Neuronal stem cell (in vitro differentiated cells): Measurements from ENCODE around the gene MED29.
"Not testable (repeated sequence)": the region's sequence is repeated elsewhere in the genome, so short reads cannot be mapped to it uniquely, and the experiment has no call there.

Experiments used
- DNase-seq: peaks from one replicate; pipeline ENCODE4 v3.0.0-alpha.2; 2013; ENCODE audit warnings: low spot score
- H2AFZ ChIP-seq: one replicate; pipeline ENCODE4 v1.6.1; 2013; ENCODE audit warnings: mild to moderate bottlenecking, low read length, inconsistent platforms
- H2AK5ac ChIP-seq: 2 replicates; pipeline ENCODE4 v1.6.1; 2013; ENCODE audit warnings: low read depth, mild to moderate bottlenecking, inconsistent platforms, low read length, moderate library complexity, mixed read lengths
- H2BK120ac ChIP-seq: 2 replicates; pipeline ENCODE4 v1.6.1; 2013; ENCODE audit warnings: low read depth, mild to moderate bottlenecking, inconsistent platforms, low read length, moderate library complexity, mixed read lengths
- H2BK12ac ChIP-seq: one replicate; pipeline ENCODE4 v1.6.1; 2013; ENCODE audit warnings: low read length, inconsistent platforms
- H2BK15ac ChIP-seq: 2 replicates; pipeline ENCODE4 v1.6.1; 2013; ENCODE audit warnings: mild to moderate bottlenecking, low read length, inconsistent platforms, mixed read lengths
- H2BK5ac ChIP-seq: one replicate; pipeline ENCODE4 v1.6.1; 2013; ENCODE audit warnings: inconsistent platforms, mild to moderate bottlenecking, low read length, moderate library complexity
- H3K14ac ChIP-seq: one replicate; pipeline ENCODE4 v1.6.1; 2013; ENCODE audit warnings: low read length, inconsistent platforms
- H3K18ac ChIP-seq: 2 replicates; pipeline ENCODE4 v1.6.1; 2013; ENCODE audit warnings: low read length, inconsistent platforms
- H3K23ac ChIP-seq: 2 replicates; pipeline ENCODE4 v1.6.1; 2013; ENCODE audit warnings: low read depth, mild to moderate bottlenecking, mixed read lengths, low read length, inconsistent platforms; ENCODE audit not compliant: poor library complexity
- H3K27ac ChIP-seq: replicated peaks from 3 replicates; pipeline ENCODE4 v1.5.1; 2013; ENCODE audit warnings: low read length, inconsistent platforms
- H3K27me3 ChIP-seq, 3 experiments: 2 replicates each; pipeline ENCODE4 v1.6.1; 2013; ENCODE audit warnings: low read length in 3 of 3, mild to moderate bottlenecking in 2 of 3, inconsistent platforms in 1 of 3, low read depth in 1 of 3, mixed read lengths in 1 of 3, moderate library complexity in 1 of 3; ENCODE audit not compliant: control insufficient read depth in 3 of 3, insufficient read depth in 3 of 3
- H3K36me3 ChIP-seq, 2 donors: replicated peaks in 1 of 2; 2 replicates each; pipeline ENCODE4 v1.6.1; 2013; ENCODE audit warnings: low read length in 2 of 2; ENCODE audit not compliant: control insufficient read depth in 2 of 2, insufficient read depth in 2 of 2
- H3K4ac ChIP-seq: 2 replicates; pipeline ENCODE4 v1.6.1; 2013; ENCODE audit warnings: inconsistent platforms, mild to moderate bottlenecking, low read length, moderate library complexity
- H3K4me1 ChIP-seq, 2 donors: 1 replicate in 1 of 2; 2 replicates in 1 of 2; pipeline ENCODE4 v1.6.1; 2013; ENCODE audit warnings: low read length in 2 of 2, low read depth in 1 of 2; ENCODE audit not compliant: control insufficient read depth in 2 of 2, insufficient read depth in 1 of 2
- H3K4me2 ChIP-seq: one replicate; pipeline ENCODE4 v1.6.1; 2013; ENCODE audit warnings: mild to moderate bottlenecking, low read length, inconsistent platforms; ENCODE audit not compliant: insufficient read depth, poor library complexity, severe bottlenecking
- H3K4me3 ChIP-seq, 2 donors: 2 replicates each; pipeline ENCODE4 v1.5.1; 2013; ENCODE audit warnings: low read length in 2 of 2, mild to moderate bottlenecking in 2 of 2, inconsistent platforms in 1 of 2, moderate library complexity in 1 of 2
- H3K79me1 ChIP-seq: one replicate; pipeline ENCODE4 v1.6.1; 2013; ENCODE audit warnings: low read depth, mild to moderate bottlenecking, inconsistent platforms, low read length, moderate library complexity
- H3K9ac ChIP-seq: one replicate; pipeline ENCODE4 v1.6.1; 2013; ENCODE audit warnings: mild to moderate bottlenecking, low read depth, low read length, inconsistent platforms; ENCODE audit not compliant: poor library complexity
- H3K9me3 ChIP-seq, 2 donors: replicated peaks in 1 of 2; 2 replicates each; pipeline versions ENCODE3 to v1.6.1; 2013; ENCODE audit warnings: low read length in 2 of 2, mild to moderate bottlenecking in 2 of 2, inconsistent platforms in 1 of 2, low read depth in 1 of 2, mixed read lengths in 1 of 2, moderate library complexity in 1 of 2; ENCODE audit not compliant: control insufficient read depth in 2 of 2, insufficient read depth in 1 of 2
- H4K8ac ChIP-seq: one replicate; pipeline ENCODE4 v1.6.1; 2013; ENCODE audit warnings: low read depth, mild to moderate bottlenecking, inconsistent platforms, low read length, moderate library complexity
- H4K91ac ChIP-seq: one replicate; pipeline ENCODE4 v1.6.1; 2013; ENCODE audit warnings: low read length, low read depth, mild to moderate bottlenecking, inconsistent platforms; ENCODE audit not compliant: poor library complexity
- WGBS, 2 donors: extraction: QIAGEN DNeasy Blood & Tissue Kit; methylation state at CpG; one replicate each; pipeline ENCODE4 v1.1.7; 2013; ENCODE audit warnings: missing lambda C conversion rate in 2 of 2, mixed read lengths in 1 of 2; ENCODE audit not compliant: insufficient read length in 2 of 2, insufficient replicate concordance in 1 of 2; ENCODE audit errors: extremely low coverage in 2 of 2; 5-methylcytosine and 5-hydroxymethylcytosine counted together

Gene MED29

GRCh38 chr19:39379366-39379765 is 11.8 kb upstream of the MED29 start:
- not testable (repeated sequence) for H2BK12ac ChIP-seq, H3K27me3 ChIP-seq, H3K4me1 ChIP-seq, H4K8ac ChIP-seq, H4K91ac ChIP-seq, H2BK15ac ChIP-seq, H3K79me1 ChIP-seq, H3K4me2 ChIP-seq, DNase-seq, H3K4ac ChIP-seq, H3K18ac ChIP-seq, H3K4me3 ChIP-seq, H3K14ac ChIP-seq, H3K27ac ChIP-seq, H2AK5ac ChIP-seq, H3K9me3 ChIP-seq, H3K23ac ChIP-seq, H2BK5ac ChIP-seq, H3K9ac ChIP-seq, H2BK120ac ChIP-seq, H2AFZ ChIP-seq
- H3K36me3 ChIP-seq, result peaks cover 84 to 98% of the 10 kb centered on the region in 2 donors
- WGBS, 2 donors, result no CpG with 5 or more reads among the region's 4 CpGs

DNA sequence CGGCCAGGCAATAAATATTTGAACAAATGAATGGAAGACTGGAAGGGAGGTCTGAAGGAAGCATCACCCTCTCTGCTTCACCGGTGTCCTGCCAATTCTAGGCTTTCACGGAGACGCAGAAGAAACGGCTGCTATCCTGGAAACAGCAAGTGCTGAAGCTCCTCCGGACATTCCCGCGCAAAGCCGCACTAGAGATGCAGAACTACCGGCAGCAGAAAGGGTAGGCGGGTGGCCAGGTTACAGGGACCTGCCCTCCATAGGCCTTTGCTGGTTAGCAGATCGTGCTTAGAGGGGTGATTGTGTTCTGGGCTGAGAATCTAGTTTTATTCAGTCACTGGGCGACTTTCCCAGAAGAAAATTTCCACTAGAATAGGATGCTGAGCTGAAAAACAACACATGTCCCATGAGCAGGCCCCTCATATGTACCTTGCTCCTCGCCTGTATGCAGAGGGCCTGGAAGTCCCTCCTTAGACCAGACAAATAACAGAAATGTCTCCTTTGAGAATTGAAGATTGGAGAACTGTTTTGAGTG is 11.2 kb upstream of the MED29 start:
- H4K8ac ChIP-seq, result no peak overlapping the region
- H3K4me1 ChIP-seq, result no peaks in the 10 kb centered on the region
- no peak for DNase-seq
- H3K14ac ChIP-seq, result no peak overlapping the region
- no peaks in the 10 kb centered on the region for H3K27me3 ChIP-seq
- WGBS, 2 donors, result no CpG with 5 or more reads among the region's 14 CpGs
- H3K27ac ChIP-seq, result no peak overlapping the region
- H3K36me3 ChIP-seq, result peaks cover 82 to 100% of the 10 kb centered on the region in 2 donors
- H3K79me1 ChIP-seq, result no peaks in the 10 kb centered on the region
- no peak overlapping the region for H3K4me2 ChIP-seq
- no peak overlapping the region for H3K18ac ChIP-seq
- H3K9me3 ChIP-seq, result no peaks in the 10 kb centered on the region
- no peak overlapping the region for H2AFZ ChIP-seq
- no peak overlapping the region for H3K23ac ChIP-seq
- no peak overlapping the region for H4K91ac ChIP-seq
- H2BK15ac ChIP-seq, result no peak overlapping the region
- no peak overlapping the region for H2BK120ac ChIP-seq
- no peak overlapping the region for H3K4ac ChIP-seq
- H2BK5ac ChIP-seq, result peak overlapping the region; percentile 39
- H3K4me3 ChIP-seq, result no peak overlapping the region
- H3K9ac ChIP-seq, result no peak overlapping the region
- no peak overlapping the region for H2BK12ac ChIP-seq
- no peak overlapping the region for H2AK5ac ChIP-seq

DNA sequence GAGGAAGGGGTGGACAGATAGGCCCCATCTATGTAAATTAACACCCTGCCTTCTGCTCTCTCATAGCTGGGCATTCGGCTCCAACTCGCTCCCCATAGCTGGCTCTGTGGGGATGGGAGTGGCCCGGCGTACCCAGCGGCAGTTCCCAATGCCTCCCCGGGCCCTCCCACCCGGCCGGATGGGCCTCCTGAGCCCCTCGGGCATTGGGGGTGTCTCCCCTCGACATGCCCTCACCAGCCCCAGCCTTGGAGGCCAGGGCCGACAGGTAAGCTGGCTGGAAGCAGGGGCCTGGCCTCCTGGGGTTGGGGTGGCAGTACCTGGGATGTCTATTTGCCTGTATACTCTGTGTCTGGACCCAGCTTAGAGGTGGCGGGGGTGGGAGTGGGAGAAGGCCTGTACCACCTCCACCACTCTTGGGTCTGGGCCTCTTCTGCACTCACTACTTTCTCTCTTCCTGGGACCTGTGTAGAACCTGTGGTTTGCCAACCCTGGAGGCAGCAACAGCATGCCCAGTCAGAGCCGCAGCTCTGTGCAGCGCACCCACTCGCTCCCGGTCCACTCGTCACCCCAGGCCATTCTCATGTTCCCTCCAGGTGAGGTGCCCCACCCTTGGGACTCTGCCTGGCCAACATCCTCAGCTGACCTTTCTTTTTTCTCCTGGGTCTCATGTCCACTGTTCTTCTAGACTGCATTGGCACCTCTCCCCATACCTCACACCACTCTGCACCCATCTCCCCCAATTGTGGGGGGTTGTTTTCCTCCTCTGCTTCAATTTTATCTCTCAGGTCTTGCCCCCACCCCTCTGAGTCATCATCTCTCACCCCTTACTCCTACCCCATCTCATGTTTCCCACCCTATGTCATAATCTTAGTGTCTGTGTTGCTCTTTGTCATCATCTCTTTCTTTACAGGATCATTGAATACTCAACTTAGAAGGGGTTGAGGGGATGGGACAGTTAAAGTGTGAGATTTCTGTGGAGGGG is 10.4 kb upstream of the MED29 start:
- Histone ChIP-seq H3K18ac (no peak overlapping the region), H3K36me3 (peaks cover 78 to 100% of the 10 kb centered on the region in 2 donors)
- WGBS, 2 donors, result no CpG with 5 or more reads among the region's 17 CpGs

DNA sequence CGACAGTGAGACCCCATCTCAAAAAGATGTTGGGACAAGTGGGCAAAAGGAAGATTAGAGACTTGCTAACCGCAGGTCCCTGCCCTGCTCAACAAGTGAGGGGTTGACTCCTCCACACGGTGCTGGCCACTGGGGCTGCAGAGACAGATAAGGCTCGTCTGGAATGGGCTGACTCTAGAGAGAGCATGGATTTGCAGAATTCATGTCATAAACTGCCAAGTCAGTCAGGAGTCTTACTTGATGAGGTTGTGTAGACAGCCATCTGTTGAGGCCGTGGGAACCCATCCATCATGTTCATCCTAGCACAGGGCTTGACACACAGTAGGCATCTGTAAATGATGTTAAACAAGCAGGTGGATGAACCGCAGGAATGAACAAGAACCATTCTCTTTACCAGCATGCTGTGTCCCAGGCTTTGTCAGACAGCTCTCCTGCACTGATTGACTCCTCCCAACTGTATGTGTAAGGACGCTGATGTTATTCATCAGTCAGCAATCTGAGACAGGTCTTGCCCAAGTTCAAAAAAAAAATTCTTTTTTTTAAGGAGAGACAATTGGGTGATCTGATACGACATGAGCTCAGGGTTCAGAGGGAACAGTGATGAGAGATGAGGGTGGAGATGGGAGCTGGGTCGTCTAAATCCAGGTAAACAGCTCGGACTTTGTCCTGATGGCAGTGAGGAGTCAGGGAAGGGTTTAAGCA is 9.1 kb upstream of the MED29 start:
- Histone ChIP-seq H3K4ac (no peak overlapping the region), H4K91ac (no peak overlapping the region), H3K23ac (no peak overlapping the region), H3K27me3 (no peaks in the 10 kb centered on the region), H3K14ac (no peak overlapping the region), H2BK12ac (no peak overlapping the region), H3K79me1 (no peaks in the 10 kb centered on the region), H3K18ac (no peak overlapping the region), H3K4me1 (no peaks in the 10 kb centered on the region), H3K9me3 (no peaks in the 10 kb centered on the region), H2BK120ac (no peak overlapping the region), H2AK5ac (no peak overlapping the region), H2BK15ac (no peak overlapping the region), H3K36me3 (peaks cover 78 to 100% of the 10 kb centered on the region in 2 donors), H4K8ac (no peak overlapping the region), H3K9ac (no peak overlapping the region), H3K4me2 (no peak overlapping the region), H3K4me3 (no peak overlapping the region), H2BK5ac (no peak overlapping the region), H3K27ac (no peak overlapping the region), H2AFZ (no peak overlapping the region)
- DNase-seq, result no peak
- WGBS, 2 donors, result no CpG with 5 or more reads among the region's 10 CpGs

More for the DNA sequence above, 10.4 kb upstream of the MED29 start:
- H3K23ac ChIP-seq, result no peak overlapping the region
- H3K4ac ChIP-seq, result no peak overlapping the region
- H3K9me3 ChIP-seq, result no peaks in the 10 kb centered on the region
- no peak overlapping the region for H3K4me3 ChIP-seq
- H4K8ac ChIP-seq, result no peak overlapping the region
- no peaks in the 10 kb centered on the region for H3K4me1 ChIP-seq
- H3K9ac ChIP-seq, result no peak overlapping the region
- H2BK120ac ChIP-seq, result no peak overlapping the region
- no peak overlapping the region for H2BK5ac ChIP-seq
- H3K14ac ChIP-seq, result no peak overlapping the region
- H2BK12ac ChIP-seq, result no peak overlapping the region
- no peak for DNase-seq
- no peak overlapping the region for H3K27ac ChIP-seq
- no peaks in the 10 kb centered on the region for H3K27me3 ChIP-seq
- no peak overlapping the region for H2BK15ac ChIP-seq
- H3K4me2 ChIP-seq, result no peak overlapping the region
- H4K91ac ChIP-seq, result no peak overlapping the region
- H2AK5ac ChIP-seq, result no peak overlapping the region
- H2AFZ ChIP-seq, result no peak overlapping the region
- no peaks in the 10 kb centered on the region for H3K79me1 ChIP-seq
